ENCODE measurements around the gene ST6GALNAC5. TPM values are rescaled to one million over a fixed set of nuclear protein-coding genes. Genes with fewer than 3 reads are reported as not detected.

Gene ST6GALNAC5
- total and polyA plus RNA-seq, 2 experiments from 2014 or later: 4.1 to 19.2 TPM

DNA sequence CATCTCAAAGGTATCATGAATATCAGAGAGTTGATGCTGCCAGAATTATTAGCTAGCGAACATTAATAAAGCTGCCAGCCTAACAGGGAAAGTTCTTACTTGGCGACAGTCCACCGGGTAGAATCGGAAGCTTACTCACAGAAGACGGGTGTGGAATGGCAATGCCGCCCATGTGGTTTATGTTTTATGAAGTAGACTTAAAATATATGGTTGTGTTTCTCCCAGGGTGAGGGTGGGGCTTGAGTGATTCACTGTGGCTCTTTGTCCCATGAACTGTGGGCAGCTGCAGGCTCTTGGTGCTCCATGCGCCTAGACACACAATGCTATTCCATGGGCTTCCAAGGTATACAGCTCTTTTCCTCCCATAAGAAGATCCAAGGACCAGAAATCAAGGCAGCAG, 189.2 kb downstream of the ST6GALNAC5 start:
- Histone ChIP-seq H2AFZ (no peak overlapping the region), H3F3A (replicated peaks; ENCODE audit: low read depth) (no peaks in the 10 kb centered on the region), H4K20me1 (replicated peaks; ENCODE audit: insufficient read depth) (no peaks in the 10 kb centered on the region), H3K4me1 (ENCODE audit: insufficient read depth) (peaks cover 26% of the 10 kb centered on the region), H3K27ac (ENCODE audit: low read depth) (no peak overlapping the region), H3K27me3 (ENCODE audit: insufficient read depth) (no peaks in the 10 kb centered on the region), H3K4me3 (no peak overlapping the region), H3K79me2 (replicated peaks; ENCODE audit: insufficient read depth) (no peaks in the 10 kb centered on the region), H3K4me2 (no peak overlapping the region), H3K36me3 (ENCODE audit: insufficient read depth) (no peaks in the 10 kb centered on the region), H3K9me2 (ENCODE audit: insufficient read depth) (0 out of 2 replicates have a peak, but pooled peaks cover 4% of the 10 kb centered on the region)
- Mint-ChIP-seq H3K27me3 (ENCODE audit: insufficient read depth, low read depth, poor library complexity) (no peaks in the 10 kb centered on the region), H3K4me3 (no peak overlapping the region), H3K9me3 (no peaks in the 10 kb centered on the region), H3K27ac (no peak overlapping the region), H3K36me3 (ENCODE audit: low read depth) (no peaks in the 10 kb centered on the region), H3K4me1 (peaks cover 37% of the 10 kb centered on the region)
- TF ChIP-seq CREB1 (CRISPR knock-in tag; IDR thresholded peaks at IDR 0.05; ENCODE audit: low read depth): no peak
- TF ChIP-seq EZH2 (IDR thresholded peaks at IDR 0.05; ENCODE audit: low read depth, unreplicated experiment): no peak
- TF ChIP-seq, protein P1, sequence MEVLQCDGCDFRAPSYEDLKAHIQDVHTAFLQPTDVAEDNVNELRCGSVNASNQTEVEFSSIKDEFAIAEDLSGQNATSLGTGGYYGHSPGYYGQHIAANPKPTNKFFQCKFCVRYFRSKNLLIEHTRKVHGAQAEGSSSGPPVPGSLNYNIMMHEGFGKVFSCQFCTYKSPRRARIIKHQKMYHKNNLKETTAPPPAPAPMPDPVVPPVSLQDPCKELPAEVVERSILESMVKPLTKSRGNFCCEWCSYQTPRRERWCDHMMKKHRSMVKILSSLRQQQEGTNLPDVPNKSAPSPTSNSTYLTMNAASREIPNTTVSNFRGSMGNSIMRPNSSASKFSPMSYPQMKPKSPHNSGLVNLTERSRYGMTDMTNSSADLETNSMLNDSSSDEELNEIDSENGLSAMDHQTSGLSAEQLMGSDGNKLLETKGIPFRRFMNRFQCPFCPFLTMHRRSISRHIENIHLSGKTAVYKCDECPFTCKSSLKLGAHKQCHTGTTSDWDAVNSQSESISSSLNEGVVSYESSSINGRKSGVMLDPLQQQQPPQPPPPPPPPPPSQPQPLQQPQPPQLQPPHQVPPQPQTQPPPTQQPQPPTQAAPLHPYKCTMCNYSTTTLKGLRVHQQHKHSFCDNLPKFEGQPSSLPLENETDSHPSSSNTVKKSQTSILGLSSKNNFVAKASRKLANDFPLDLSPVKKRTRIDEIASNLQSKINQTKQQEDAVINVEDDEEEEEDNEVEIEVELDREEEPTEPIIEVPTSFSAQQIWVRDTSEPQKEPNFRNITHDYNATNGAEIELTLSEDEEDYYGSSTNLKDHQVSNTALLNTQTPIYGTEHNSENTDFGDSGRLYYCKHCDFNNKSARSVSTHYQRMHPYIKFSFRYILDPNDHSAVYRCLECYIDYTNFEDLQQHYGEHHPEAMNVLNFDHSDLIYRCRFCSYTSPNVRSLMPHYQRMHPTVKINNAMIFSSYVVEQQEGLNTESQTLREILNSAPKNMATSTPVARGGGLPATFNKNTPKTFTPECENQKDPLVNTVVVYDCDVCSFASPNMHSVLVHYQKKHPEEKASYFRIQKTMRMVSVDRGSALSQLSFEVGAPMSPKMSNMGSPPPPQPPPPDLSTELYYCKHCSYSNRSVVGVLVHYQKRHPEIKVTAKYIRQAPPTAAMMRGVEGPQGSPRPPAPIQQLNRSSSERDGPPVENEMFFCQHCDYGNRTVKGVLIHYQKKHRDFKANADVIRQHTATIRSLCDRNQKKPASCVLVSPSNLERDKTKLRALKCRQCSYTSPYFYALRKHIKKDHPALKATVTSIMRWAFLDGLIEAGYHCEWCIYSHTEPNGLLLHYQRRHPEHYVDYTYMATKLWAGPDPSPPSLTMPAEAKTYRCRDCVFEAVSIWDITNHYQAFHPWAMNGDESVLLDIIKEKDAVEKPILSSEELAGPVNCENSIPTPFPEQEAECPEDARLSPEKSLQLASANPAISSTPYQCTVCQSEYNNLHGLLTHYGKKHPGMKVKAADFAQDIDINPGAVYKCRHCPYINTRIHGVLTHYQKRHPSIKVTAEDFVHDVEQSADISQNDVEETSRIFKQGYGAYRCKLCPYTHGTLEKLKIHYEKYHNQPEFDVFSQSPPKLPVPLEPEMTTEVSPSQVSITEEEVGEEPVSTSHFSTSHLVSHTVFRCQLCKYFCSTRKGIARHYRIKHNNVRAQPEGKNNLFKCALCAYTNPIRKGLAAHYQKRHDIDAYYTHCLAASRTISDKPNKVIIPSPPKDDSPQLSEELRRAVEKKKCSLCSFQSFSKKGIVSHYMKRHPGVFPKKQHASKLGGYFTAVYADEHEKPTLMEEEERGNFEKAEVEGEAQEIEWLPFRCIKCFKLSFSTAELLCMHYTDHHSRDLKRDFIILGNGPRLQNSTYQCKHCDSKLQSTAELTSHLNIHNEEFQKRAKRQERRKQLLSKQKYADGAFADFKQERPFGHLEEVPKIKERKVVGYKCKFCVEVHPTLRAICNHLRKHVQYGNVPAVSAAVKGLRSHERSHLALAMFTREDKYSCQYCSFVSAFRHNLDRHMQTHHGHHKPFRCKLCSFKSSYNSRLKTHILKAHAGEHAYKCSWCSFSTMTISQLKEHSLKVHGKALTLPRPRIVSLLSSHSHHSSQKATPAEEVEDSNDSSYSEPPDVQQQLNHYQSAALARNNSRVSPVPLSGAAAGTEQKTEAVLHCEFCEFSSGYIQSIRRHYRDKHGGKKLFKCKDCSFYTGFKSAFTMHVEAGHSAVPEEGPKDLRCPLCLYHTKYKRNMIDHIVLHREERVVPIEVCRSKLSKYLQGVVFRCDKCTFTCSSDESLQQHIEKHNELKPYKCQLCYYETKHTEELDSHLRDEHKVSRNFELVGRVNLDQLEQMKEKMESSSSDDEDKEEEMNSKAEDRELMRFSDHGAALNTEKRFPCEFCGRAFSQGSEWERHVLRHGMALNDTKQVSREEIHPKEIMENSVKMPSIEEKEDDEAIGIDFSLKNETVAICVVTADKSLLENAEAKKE (CRISPR knock-in tag; IDR thresholded peaks at IDR 0.05): no peak
- no peak for TF ChIP-seq JUNB (IDR thresholded peaks at IDR 0.05; ENCODE audit: unreplicated experiment)
- no peak for TF ChIP-seq STAT1 (IDR thresholded peaks at IDR 0.05; ENCODE audit: unreplicated experiment)
- TF ChIP-seq, protein P2, sequence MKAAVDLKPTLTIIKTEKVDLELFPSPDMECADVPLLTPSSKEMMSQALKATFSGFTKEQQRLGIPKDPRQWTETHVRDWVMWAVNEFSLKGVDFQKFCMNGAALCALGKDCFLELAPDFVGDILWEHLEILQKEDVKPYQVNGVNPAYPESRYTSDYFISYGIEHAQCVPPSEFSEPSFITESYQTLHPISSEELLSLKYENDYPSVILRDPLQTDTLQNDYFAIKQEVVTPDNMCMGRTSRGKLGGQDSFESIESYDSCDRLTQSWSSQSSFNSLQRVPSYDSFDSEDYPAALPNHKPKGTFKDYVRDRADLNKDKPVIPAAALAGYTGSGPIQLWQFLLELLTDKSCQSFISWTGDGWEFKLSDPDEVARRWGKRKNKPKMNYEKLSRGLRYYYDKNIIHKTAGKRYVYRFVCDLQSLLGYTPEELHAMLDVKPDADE (IDR thresholded peaks at IDR 0.05): no peak
- TF ChIP-seq ZNF114 (CRISPR knock-in tag; IDR thresholded peaks at IDR 0.05): no peak
- TF ChIP-seq POLR2AphosphoS5 (IDR thresholded peaks at IDR 0.05; ENCODE audit: low read depth): no peak
- TF ChIP-seq ZNF331 (CRISPR knock-in tag; IDR thresholded peaks at IDR 0.05; ENCODE audit: low read depth): no peak
- TF ChIP-seq, protein P3, sequence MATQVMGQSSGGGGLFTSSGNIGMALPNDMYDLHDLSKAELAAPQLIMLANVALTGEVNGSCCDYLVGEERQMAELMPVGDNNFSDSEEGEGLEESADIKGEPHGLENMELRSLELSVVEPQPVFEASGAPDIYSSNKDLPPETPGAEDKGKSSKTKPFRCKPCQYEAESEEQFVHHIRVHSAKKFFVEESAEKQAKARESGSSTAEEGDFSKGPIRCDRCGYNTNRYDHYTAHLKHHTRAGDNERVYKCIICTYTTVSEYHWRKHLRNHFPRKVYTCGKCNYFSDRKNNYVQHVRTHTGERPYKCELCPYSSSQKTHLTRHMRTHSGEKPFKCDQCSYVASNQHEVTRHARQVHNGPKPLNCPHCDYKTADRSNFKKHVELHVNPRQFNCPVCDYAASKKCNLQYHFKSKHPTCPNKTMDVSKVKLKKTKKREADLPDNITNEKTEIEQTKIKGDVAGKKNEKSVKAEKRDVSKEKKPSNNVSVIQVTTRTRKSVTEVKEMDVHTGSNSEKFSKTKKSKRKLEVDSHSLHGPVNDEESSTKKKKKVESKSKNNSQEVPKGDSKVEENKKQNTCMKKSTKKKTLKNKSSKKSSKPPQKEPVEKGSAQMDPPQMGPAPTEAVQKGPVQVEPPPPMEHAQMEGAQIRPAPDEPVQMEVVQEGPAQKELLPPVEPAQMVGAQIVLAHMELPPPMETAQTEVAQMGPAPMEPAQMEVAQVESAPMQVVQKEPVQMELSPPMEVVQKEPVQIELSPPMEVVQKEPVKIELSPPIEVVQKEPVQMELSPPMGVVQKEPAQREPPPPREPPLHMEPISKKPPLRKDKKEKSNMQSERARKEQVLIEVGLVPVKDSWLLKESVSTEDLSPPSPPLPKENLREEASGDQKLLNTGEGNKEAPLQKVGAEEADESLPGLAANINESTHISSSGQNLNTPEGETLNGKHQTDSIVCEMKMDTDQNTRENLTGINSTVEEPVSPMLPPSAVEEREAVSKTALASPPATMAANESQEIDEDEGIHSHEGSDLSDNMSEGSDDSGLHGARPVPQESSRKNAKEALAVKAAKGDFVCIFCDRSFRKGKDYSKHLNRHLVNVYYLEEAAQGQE (IDR thresholded peaks at IDR 0.05; ENCODE audit: unreplicated experiment): no peak
- no peak for TF ChIP-seq EZH2phosphoT487 (IDR thresholded peaks at IDR 0.05; ENCODE audit: unreplicated experiment)
- no peak for TF ChIP-seq NANOG (IDR thresholded peaks at IDR 0.05; ENCODE audit: borderline replicate concordance)
- TF ChIP-seq, protein P4, sequence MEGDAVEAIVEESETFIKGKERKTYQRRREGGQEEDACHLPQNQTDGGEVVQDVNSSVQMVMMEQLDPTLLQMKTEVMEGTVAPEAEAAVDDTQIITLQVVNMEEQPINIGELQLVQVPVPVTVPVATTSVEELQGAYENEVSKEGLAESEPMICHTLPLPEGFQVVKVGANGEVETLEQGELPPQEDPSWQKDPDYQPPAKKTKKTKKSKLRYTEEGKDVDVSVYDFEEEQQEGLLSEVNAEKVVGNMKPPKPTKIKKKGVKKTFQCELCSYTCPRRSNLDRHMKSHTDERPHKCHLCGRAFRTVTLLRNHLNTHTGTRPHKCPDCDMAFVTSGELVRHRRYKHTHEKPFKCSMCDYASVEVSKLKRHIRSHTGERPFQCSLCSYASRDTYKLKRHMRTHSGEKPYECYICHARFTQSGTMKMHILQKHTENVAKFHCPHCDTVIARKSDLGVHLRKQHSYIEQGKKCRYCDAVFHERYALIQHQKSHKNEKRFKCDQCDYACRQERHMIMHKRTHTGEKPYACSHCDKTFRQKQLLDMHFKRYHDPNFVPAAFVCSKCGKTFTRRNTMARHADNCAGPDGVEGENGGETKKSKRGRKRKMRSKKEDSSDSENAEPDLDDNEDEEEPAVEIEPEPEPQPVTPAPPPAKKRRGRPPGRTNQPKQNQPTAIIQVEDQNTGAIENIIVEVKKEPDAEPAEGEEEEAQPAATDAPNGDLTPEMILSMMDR (conservative IDR thresholded peaks at IDR 0.05; ENCODE audit: low read depth in 2 of 2): no peak
- DNase-seq (ENCODE audit: low spot score): no peak
- no peak for ATAC-seq
